ENCODE results near the gene CNTNAP5. TPM values are rescaled to one million over a fixed set of nuclear protein-coding genes. Genes with fewer than 3 reads are reported as not detected.

The CNTNAP5 gene
- total and polyA plus RNA-seq, 9 of the 15 experiments (the other 6 are each of a cell fraction or from before 2014, with no cell fraction given) = not detected

DNA sequence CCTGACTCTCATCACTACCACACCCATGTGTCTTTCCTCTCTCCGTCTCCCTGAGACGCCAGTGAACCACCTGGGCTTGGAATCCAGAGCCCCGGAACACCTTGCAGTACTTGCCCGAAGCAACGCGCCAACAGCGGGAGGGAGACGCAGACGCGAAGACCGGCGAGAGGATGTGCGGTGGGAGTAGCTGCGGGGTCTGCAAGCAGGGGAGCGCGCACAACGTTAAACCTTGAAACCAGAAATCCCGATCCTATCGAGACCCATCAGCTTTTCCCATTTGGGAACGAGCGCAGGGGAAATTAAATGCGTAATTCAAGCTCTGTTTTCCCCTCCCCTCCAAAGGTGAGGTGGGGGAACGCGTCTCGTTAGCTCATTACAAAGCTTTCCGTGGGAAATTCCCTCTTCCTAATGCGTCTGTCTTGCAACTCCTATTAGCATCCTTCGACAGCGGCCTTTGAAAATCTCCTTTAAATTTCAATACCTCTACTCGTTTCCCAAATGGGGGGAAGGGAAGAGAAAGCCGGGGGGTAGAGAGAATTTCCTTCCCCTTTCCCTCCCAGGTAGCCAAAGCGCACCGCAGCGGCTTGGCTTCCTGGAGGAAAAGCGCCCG is 421 bp upstream of the CNTNAP5 start:
- no peak overlapping the region for H3K4me3 ChIP-seq
- no peak for ATAC-seq
- TF ChIP-seq LCOR (CRISPR knock-in tag; IDR thresholded peaks at IDR 0.05) = no peak
- no peak for TF ChIP-seq FUS (optimal IDR thresholded peaks at IDR 0.05; ENCODE audit: low read depth, low read length)
- TF ChIP-seq GTF2E2 (tag; IDR thresholded peaks at IDR 0.05) = no peak
- TF ChIP-seq ZNF282 (CRISPR knock-in tag; IDR thresholded peaks at IDR 0.05) = no peak
- no peak for TF ChIP-seq SMC3 (conservative IDR thresholded peaks at IDR 0.05; ENCODE audit: insufficient read depth, low read depth, low read length)
- TF ChIP-seq LEF1 (IDR thresholded peaks at IDR 0.05) = no peak
- no peak for TF ChIP-seq SAP30 (IDR thresholded peaks at IDR 0.05; ENCODE audit: borderline replicate concordance, insufficient read depth, low read depth, low read length, poor library complexity, severe bottlenecking)
- no peak for TF ChIP-seq ZNF316 (IDR thresholded peaks at IDR 0.05)
- TF ChIP-seq BCL6 (CRISPR knock-in tag; IDR thresholded peaks at IDR 0.05) = no peak
- no peak for TF ChIP-seq RAD51 (IDR thresholded peaks at IDR 0.05; ENCODE audit: borderline replicate concordance, low read depth)
- TF ChIP-seq TBP (optimal IDR thresholded peaks at IDR 0.05; ENCODE audit: low read depth, low read length) = no peak
- TF ChIP-seq TCF3 (CRISPR knock-in tag; IDR thresholded peaks at IDR 0.05) = no peak
- TF ChIP-seq CCNT2 (IDR thresholded peaks at IDR 0.05; ENCODE audit: borderline replicate concordance, extremely low read depth, insufficient read length, low read depth, low read length) = no peak
- TF ChIP-seq POLR2AphosphoS5 (IDR thresholded peaks at IDR 0.05; ENCODE audit: control insufficient read depth, insufficient read depth, low read depth, low read length) = no peak
- TF ChIP-seq TAF1 (IDR thresholded peaks at IDR 0.05; ENCODE audit: control insufficient read depth, extremely low read depth, insufficient read depth, low read length, severe bottlenecking) = no peak
- no peak for TF ChIP-seq ZFP1 (CRISPR knock-in tag; IDR thresholded peaks at IDR 0.05)
- TF ChIP-seq BCOR (IDR thresholded peaks at IDR 0.05) = no peak
- DNase-seq (ENCODE audit: extremely low read depth in 1 of 4, low spot score in 3 of 4) = no peak
- no peak overlapping the region for H2AFZ ChIP-seq (ENCODE audit: low read depth, low read length)
- no peaks in the 10 kb centered on the region for H3K4me1 ChIP-seq (replicated peaks in 1 of 2; ENCODE audit: control insufficient read depth in 2 of 2, insufficient read depth in 2 of 2, low read length in 2 of 2)
- ChIA-PET POLR2A (no interaction called here), CTCF (ENCODE audit: low intra/inter-chr PET ratio) (no interaction called here)
- in situ Hi-C loops (cut with MboI) (no loop called here), intact Hi-C loops (cut with micrococcal nuclease) (no loop called here)
- no peak for FAIRE-seq
- no TSS peak for BruUV-seq (replicated peaks)
- H3K27ac ChIP-seq (ENCODE audit: extremely low read depth, low read depth, low read length) = no peak overlapping the region
- no peaks in the 10 kb centered on the region for H3K79me2 ChIP-seq (ENCODE audit: control insufficient read depth, insufficient read depth, low read length)
- no peaks in the 10 kb centered on the region for H3K9me3 ChIP-seq (replicated peaks; ENCODE audit: control insufficient read depth, insufficient read depth, low read depth, low read length)
- H3K9ac ChIP-seq (ENCODE audit: insufficient read depth in 1 of 2, low read depth in 2 of 2, low read length in 2 of 2) = no peak overlapping the region
- no peak overlapping the region for H3K4me2 ChIP-seq (ENCODE audit: insufficient read depth, low read length)
- 12% methylated on average over 23 of the region's 36 CpGs for WGBS (ENCODE audit: insufficient coverage, low coverage, missing lambda C conversion rate)
- no peaks in the 10 kb centered on the region for H3K36me3 ChIP-seq (ENCODE audit: control insufficient read depth, insufficient read depth, low read length)
- H4K20me1 ChIP-seq (replicated peaks; ENCODE audit: control insufficient read depth, insufficient read depth, low read length) = no peaks in the 10 kb centered on the region
- no peaks in the 10 kb centered on the region for H3K27me3 ChIP-seq (ENCODE audit: control insufficient read depth in 2 of 2, insufficient read depth in 2 of 2, low read length in 2 of 2)
- no peaks in the 10 kb centered on the region for H3K9me1 ChIP-seq (ENCODE audit: control insufficient read depth, insufficient read depth, low read length)

Data from K562 (cell line).